ENCODE measurements around the gene THAP4. TPM values are rescaled to one million over a fixed set of nuclear protein-coding genes. Genes with fewer than 3 reads are reported as not detected.

Gene THAP4
- total RNA-seq, 1 donor from 2014 or later, result 23.7 TPM

DNA sequence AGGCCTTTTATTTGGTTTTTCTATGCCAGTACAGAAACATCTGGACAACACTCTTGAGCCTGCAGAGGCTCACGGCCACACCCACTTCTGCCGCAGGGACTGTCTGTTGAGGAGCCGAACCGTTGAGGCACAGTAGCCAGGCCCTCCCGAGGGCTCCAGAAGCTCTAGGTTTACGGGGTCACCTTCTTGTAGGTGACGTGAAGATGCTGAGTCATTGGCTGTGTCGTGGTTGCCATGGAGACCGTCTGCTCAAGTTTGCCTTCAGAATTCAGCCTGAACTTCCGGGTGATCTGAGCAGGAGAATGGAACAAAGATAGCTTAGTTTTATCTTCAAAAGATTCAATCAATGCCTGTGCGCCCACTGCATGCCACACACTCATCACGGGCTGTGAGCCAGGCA is 52.5 kb downstream of the THAP4 start:
- CTCF ChIA-PET, result no interaction called here
- no peak overlapping the region for H3K27ac Mint-ChIP-seq
- peaks cover 40% of the 10 kb centered on the region for H3K36me3 Mint-ChIP-seq (ENCODE audit: low read depth)
- POLR2A ChIA-PET, result interaction anchor here (0.5 kb wide), 1 partner anchor 17 kb away, joined by 5 read pairs; no protein-coding TSS in a partner anchor
- peaks cover 16% of the 10 kb centered on the region for H3K9me3 Mint-ChIP-seq
- H3K4me1 Mint-ChIP-seq, result no peaks in the 10 kb centered on the region
- DNase-seq (no peak), ATAC-seq (ENCODE audit: low read depth) (no peak)
- no peaks in the 10 kb centered on the region for H3K27me3 Mint-ChIP-seq
- TF ChIP-seq, protein P1, sequence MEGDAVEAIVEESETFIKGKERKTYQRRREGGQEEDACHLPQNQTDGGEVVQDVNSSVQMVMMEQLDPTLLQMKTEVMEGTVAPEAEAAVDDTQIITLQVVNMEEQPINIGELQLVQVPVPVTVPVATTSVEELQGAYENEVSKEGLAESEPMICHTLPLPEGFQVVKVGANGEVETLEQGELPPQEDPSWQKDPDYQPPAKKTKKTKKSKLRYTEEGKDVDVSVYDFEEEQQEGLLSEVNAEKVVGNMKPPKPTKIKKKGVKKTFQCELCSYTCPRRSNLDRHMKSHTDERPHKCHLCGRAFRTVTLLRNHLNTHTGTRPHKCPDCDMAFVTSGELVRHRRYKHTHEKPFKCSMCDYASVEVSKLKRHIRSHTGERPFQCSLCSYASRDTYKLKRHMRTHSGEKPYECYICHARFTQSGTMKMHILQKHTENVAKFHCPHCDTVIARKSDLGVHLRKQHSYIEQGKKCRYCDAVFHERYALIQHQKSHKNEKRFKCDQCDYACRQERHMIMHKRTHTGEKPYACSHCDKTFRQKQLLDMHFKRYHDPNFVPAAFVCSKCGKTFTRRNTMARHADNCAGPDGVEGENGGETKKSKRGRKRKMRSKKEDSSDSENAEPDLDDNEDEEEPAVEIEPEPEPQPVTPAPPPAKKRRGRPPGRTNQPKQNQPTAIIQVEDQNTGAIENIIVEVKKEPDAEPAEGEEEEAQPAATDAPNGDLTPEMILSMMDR (IDR thresholded peaks at IDR 0.05), result no peak
- no peak overlapping the region for H3K4me3 Mint-ChIP-seq
- intact Hi-C loops (cut with micrococcal nuclease), result no loop called here

DNA sequence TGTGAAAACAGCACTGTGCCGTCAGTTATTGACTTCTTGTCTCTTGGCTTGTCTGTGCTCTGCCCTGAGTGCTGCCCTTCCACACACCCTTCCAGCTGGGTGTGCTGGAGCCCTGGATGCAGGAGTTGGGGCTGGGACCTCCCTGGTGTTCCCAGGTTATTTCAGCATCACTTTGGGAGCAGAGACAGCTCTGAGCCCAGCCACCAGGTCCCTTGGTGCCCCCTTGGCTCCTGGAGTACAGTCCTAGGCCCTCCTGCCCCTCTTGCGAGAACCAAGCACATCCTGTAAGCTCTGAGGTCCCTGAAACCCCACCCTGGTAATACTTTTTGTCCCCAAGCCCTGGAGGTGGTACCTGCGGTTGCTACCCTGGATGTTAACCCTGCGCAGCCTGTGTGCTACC is 54.2 kb downstream of the THAP4 start:
- intact Hi-C loops (cut with micrococcal nuclease), result no loop called here
- Mint-ChIP-seq H3K4me1 (no peaks in the 10 kb centered on the region), H3K36me3 (ENCODE audit: low read depth) (peaks cover 49% of the 10 kb centered on the region), H3K9me3 (peaks cover 12% of the 10 kb centered on the region), H3K27me3 (no peaks in the 10 kb centered on the region), H3K4me3 (no peak overlapping the region), H3K27ac (no peak overlapping the region)
- TF ChIP-seq, protein P1 (IDR thresholded peaks at IDR 0.05), result no peak
- DNase-seq (no peak), ATAC-seq (ENCODE audit: low read depth) (no peak)
- ChIA-PET POLR2A (no interaction called here), CTCF (no interaction called here)

DNA sequence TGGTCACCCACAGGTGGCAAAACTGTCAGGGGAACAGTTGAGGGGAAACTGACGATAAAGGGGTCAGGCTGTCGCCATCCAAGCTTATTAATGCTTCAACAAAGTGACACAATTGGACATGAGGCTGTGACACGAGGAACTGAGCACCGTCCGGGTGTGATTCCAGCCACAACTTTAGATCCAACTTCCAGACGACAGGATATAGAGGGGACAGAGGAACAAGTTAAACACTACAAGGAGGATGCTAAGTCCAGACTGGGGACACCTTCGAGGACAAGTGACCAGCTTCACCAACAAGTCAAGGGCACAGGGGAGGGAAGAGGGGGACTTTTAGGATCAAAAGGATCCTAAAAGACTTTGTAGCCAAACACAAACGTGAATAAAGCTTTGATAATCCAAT is 54.6 kb downstream of the THAP4 start:
- CTCF ChIA-PET, result no interaction called here
- Mint-ChIP-seq H3K27ac (no peak overlapping the region), H3K9me3 (peaks cover 12% of the 10 kb centered on the region), H3K36me3 (ENCODE audit: low read depth) (peaks cover 52% of the 10 kb centered on the region), H3K27me3 (no peaks in the 10 kb centered on the region), H3K4me3 (no peak overlapping the region), H3K4me1 (no peaks in the 10 kb centered on the region)
- DNase-seq, result no peak
- POLR2A ChIA-PET, result no interaction called here
- TF ChIP-seq, protein P1 (IDR thresholded peaks at IDR 0.05), result no peak
- no peak for ATAC-seq (ENCODE audit: low read depth)
- intact Hi-C loops (cut with micrococcal nuclease), result no loop called here

DNA sequence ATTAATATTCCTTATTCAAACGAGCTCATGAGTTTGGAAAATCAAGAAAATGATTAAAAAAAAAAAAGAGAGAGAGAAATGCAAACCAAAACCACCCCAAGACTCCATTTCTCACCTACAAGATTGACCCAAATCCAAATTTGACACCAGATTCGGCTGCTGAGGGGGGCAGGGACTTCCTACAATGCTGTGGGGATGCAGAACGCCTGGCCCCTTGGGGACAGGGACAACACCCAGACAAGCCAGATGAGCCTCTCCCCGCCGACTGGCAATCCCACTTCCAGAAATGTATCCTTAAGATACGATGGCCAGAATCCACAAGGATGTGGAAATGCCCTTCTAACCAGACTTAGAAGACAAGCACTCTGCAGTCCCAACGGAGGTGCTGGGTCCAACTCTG is 57.7 kb downstream of the THAP4 start:
- Mint-ChIP-seq H3K36me3 (ENCODE audit: low read depth) (peaks cover 40% of the 10 kb centered on the region), H3K4me1 (no peaks in the 10 kb centered on the region), H3K9me3 (no peaks in the 10 kb centered on the region), H3K27me3 (no peaks in the 10 kb centered on the region), H3K4me3 (no peak overlapping the region), H3K27ac (no peak overlapping the region)
- CTCF ChIA-PET, result no interaction called here
- TF ChIP-seq, protein P1 (IDR thresholded peaks at IDR 0.05), result no peak
- DNase-seq (no peak), ATAC-seq (ENCODE audit: low read depth) (no peak)
- intact Hi-C loops (cut with micrococcal nuclease), result no loop called here
- POLR2A ChIA-PET, result no interaction called here

DNA sequence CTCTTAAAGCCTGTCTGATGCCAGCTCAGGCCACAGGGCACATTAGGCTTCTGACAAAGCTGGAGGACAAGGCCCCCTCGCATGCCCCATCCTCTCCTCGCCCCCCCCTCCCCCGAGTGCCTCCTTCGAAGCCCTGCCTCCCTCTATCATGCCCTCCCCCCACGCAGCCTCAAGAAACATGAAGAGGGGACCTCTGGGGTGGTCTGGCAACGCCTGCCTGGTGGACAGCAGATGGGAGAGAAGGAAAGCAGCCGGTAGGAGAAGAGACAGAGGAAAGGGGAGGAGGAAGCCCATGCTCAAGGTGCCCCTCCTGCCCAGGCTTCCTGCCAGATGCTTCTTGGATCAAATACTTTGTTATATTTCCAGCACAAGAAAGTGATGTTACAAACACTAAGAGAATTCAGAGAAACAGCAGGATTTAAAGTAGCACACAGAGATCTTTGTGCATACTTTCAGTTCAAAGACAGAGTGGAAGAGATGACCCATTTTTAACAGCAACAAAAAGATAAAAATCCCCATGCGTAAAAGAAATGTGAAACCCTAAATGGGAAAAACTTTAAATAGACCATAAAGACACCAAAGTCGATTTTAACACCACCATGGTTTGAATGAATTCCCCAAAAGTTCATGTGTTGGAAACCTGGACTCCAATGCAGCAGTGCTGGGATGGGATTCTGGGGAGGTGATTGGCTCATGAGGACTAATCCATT is 59.4 kb downstream of the THAP4 start:
- CTCF ChIA-PET, result no interaction called here
- TF ChIP-seq, protein P1 (IDR thresholded peaks at IDR 0.05), result no peak
- ATAC-seq (ENCODE audit: low read depth) (no peak), DNase-seq (no peak)
- Mint-ChIP-seq H3K4me1 (no peaks in the 10 kb centered on the region), H3K9me3 (no peaks in the 10 kb centered on the region), H3K4me3 (no peak overlapping the region), H3K27ac (no peak overlapping the region), H3K27me3 (no peaks in the 10 kb centered on the region), H3K36me3 (ENCODE audit: low read depth) (peaks cover 25% of the 10 kb centered on the region)
- intact Hi-C loops (cut with micrococcal nuclease), result no loop called here
- POLR2A ChIA-PET, result no interaction called here

Measured in activated B cell treated with CpG ODN at 0.5 μM for 24 hours (primary cell).